HCT116 (cell line): ENCODE data around the gene PKD2. TPM values are rescaled to one million over a fixed set of nuclear protein-coding genes. Genes with fewer than 3 reads are reported as not detected.

Experiments used
- ATAC-seq: fragments of 200-7000 bp; cut with Tn5 transposase; 2 replicates; pipeline ENCODE4 v1.9.1; 2020; ENCODE audit warnings: mild to moderate bottlenecking, moderate library complexity
- BruUV-seq: library from RNA; stranded (reverse); fragments of 400-500 nt; replicated peaks from 2 replicates; lab custom pipeline; 2021; lab: Mats Ljungman, UMichigan
- CTCF ChIA-PET: fragments of 300-600 bp; sonication (Branson Sonifier 250); formaldehyde crosslinking; loops from one replicate; lab custom pipeline; 2021; ENCODE audit warnings: antibody characterized with exemption; lab: Charles Lee
- POLR2A ChIA-PET: fragments of 300-600, 350-600 bp; sonication (Branson Sonifier 250); formaldehyde crosslinking; loops from one replicate; lab custom pipeline; 2021; ENCODE audit warnings: antibody characterized with exemption; lab: Charles Lee
- RAD21 ChIA-PET, 2 experiments: fragments of 300-600 bp; sonication (Branson Sonifier 250); formaldehyde crosslinking; loops; one replicate each; lab custom pipeline; 2023; ENCODE audit warnings: low total read pairs in 2 of 2; ENCODE audit not compliant: uncharacterized antibody in 2 of 2, unreplicated experiment in 2 of 2, low non-redundant PET in 1 of 2; lab: Charles Lee
- DNase-seq: peaks from one replicate; pipeline ENCODE4 v3.0.0-alpha.2; 2010; ENCODE audit warnings: low read depth, low spot score
- H2AFZ ChIP-seq: fragments of 200-600 bp; shearing (Covaris generic), sonication (generic); 2 replicates; pipeline ENCODE4 v1.6.1; 2017; ENCODE audit warnings: low read depth, mixed run types, mixed read lengths, antibody characterized with exemption, low read length; ENCODE audit not compliant: poor library complexity, severe bottlenecking
- H3K27ac ChIP-seq: 2 replicates; pipeline ENCODE4 v1.5.1; 2012; ENCODE audit warnings: low read depth, low read length
- H3K27me3 ChIP-seq: fragments of 200-600 bp; sonication (generic); 2 replicates; pipeline ENCODE4 v1.6.1; 2016; ENCODE audit warnings: mixed run types, low read length, mixed read lengths; ENCODE audit not compliant: insufficient read depth
- H3K36me3 ChIP-seq, 2 experiments: fragments of 200-500 bp in 1 of 2; fragments of 200-600 bp in 1 of 2; sonication (Bioruptor generic) in 1 of 2; sonication (generic) in 1 of 2; 2 replicates each; pipeline versions ENCODE4 v1.5.1 to v1.6.1; 2014 to 2016; ENCODE audit warnings: low read length in 2 of 2, inconsistent platforms in 1 of 2, mixed read lengths in 1 of 2, mixed run types in 1 of 2; ENCODE audit not compliant: insufficient read depth in 2 of 2, control insufficient read depth in 1 of 2
- H3K4me1 ChIP-seq, 2 experiments: fragments of 200-600 bp in 1 of 2; sonication (generic) in 1 of 2; 2 replicates each; pipeline versions ENCODE4 v1.5.1 to v1.6.1; 2012 to 2017; ENCODE audit warnings: low read length in 2 of 2, inconsistent platforms in 1 of 2, mild to moderate bottlenecking in 1 of 2, mixed read lengths in 1 of 2, mixed run types in 1 of 2, moderate library complexity in 1 of 2; ENCODE audit not compliant: insufficient read depth in 2 of 2, control insufficient read depth in 1 of 2
- H3K4me2 ChIP-seq: fragments of 200-600 bp; sonication (generic); 2 replicates; pipeline ENCODE4 v1.6.1; 2017; ENCODE audit warnings: mixed run types, low read length, mixed read lengths
- H3K4me3 ChIP-seq, 2 experiments: fragments of 200-600 bp in 1 of 2; sonication (generic) in 1 of 2; replicated peaks in 1 of 2; 2 replicates each; pipeline ENCODE4 v1.5.1; 2011 to 2016; ENCODE audit warnings: low read length in 2 of 2, control low read depth in 1 of 2, low read depth in 1 of 2, mild to moderate bottlenecking in 1 of 2, mixed read lengths in 1 of 2, mixed run types in 1 of 2
- H3K79me2 ChIP-seq: fragments of 200-600 bp; sonication (generic); 2 replicates; pipeline ENCODE4 v1.6.1; 2017; ENCODE audit warnings: mild to moderate bottlenecking, mixed run types, low read length, moderate library complexity, mixed read lengths; ENCODE audit not compliant: insufficient read depth
- H3K9ac ChIP-seq: fragments of 200-600 bp; sonication (generic); 2 replicates; pipeline ENCODE4 v1.6.1; 2016; ENCODE audit warnings: low read length, mixed read lengths
- H3K9me2 ChIP-seq: fragments of 200-600 bp; sonication (generic), shearing (Covaris generic); 2 replicates; pipeline ENCODE4 v1.6.1; 2017; ENCODE audit warnings: mixed run types, mild to moderate bottlenecking, moderate library complexity; ENCODE audit not compliant: insufficient read depth
- H3K9me3 ChIP-seq, 2 experiments: fragments of 200-500 bp in 1 of 2; fragments of 200-600 bp in 1 of 2; sonication (Bioruptor generic) in 1 of 2; sonication (generic) in 1 of 2; 2 replicates each; pipeline ENCODE4 v1.6.1; 2014 to 2017; ENCODE audit warnings: low read length in 2 of 2, mixed read lengths in 2 of 2, inconsistent platforms in 1 of 2, low read depth in 1 of 2, mild to moderate bottlenecking in 1 of 2, mixed run types in 1 of 2, moderate library complexity in 1 of 2; ENCODE audit not compliant: control insufficient read depth in 1 of 2, insufficient read depth in 1 of 2
- H4K20me1 ChIP-seq: fragments of 200-600 bp; sonication (generic), shearing (Covaris generic); 2 replicates; pipeline ENCODE4 v1.6.1; 2017; ENCODE audit warnings: mixed run types, mild to moderate bottlenecking, moderate library complexity; ENCODE audit not compliant: insufficient read depth
- CBX3 ChIP-seq: IDR thresholded peaks from 2 replicates; pipeline ENCODE4 v1.6.1; 2012; ENCODE audit warnings: low read depth
- CEBPB ChIP-seq: IDR thresholded peaks from 2 replicates; pipeline ENCODE4 v1.6.1; 2012; ENCODE audit warnings: low read depth
- EGR1 ChIP-seq: IDR thresholded peaks from 2 replicates; pipeline ENCODE4 v1.6.1; 2012; ENCODE audit warnings: low read depth
- POLR2A ChIP-seq: IDR thresholded peaks from 2 replicates; pipeline ENCODE4 v1.7.0; 2011; ENCODE audit warnings: borderline replicate concordance; ENCODE audit not compliant: insufficient read depth, insufficient read length; ENCODE audit errors: extremely low read depth
- POLR2AphosphoS5 ChIP-seq: IDR thresholded peaks from 2 replicates; pipeline ENCODE4 v1.6.1; 2011; ENCODE audit warnings: mild to moderate bottlenecking, low read depth, low read length, moderate library complexity
- REST ChIP-seq: IDR thresholded peaks from 2 replicates; pipeline ENCODE4 v1.6.1; 2012; ENCODE audit warnings: low read depth
- TCF7L2 ChIP-seq: IDR thresholded peaks from 2 replicates; pipeline ENCODE4 v1.7.0; 2011; ENCODE audit warnings: borderline replicate concordance, inconsistent platforms; ENCODE audit not compliant: insufficient read depth, insufficient read length; ENCODE audit errors: extremely low read depth
- YY1 ChIP-seq: IDR thresholded peaks from 2 replicates; pipeline ENCODE4 v1.6.1; 2011; ENCODE audit warnings: low read length, low read depth, moderate library complexity, mild to moderate bottlenecking; ENCODE audit not compliant: insufficient replicate concordance; ENCODE audit errors: extremely low read depth
- ZBTB33 ChIP-seq: IDR thresholded peaks from 2 replicates; pipeline ENCODE4 v1.6.1; 2011; ENCODE audit warnings: mild to moderate bottlenecking, low read length, moderate library complexity; ENCODE audit not compliant: insufficient replicate concordance; ENCODE audit errors: extremely low read depth
- ZNF274 ChIP-seq: fragments of 200-500 bp; sonication (Bioruptor generic); IDR thresholded peaks from 2 replicates; pipeline ENCODE4 v1.6.1; 2014; ENCODE audit warnings: mild to moderate bottlenecking, low read depth, low read length, inconsistent platforms
- intact Hi-C: fragments of 100-400 bp; cut with micrococcal nuclease; formaldehyde crosslinking; loops from 2 replicates; pipeline ENCODE4 v1.10.0; 2022
- total RNA-seq: library from RNA; stranded (reverse); gene quantifications from one replicate; pipeline ENCODE4 v1.2.1, GENCODE V29; 2021; ENCODE audit not compliant: unreplicated experiment
- TF ChIP-seq, protein P1 (sequence below), 3 experiments: fragments of 200-600 bp in 1 of 3; sonication (generic) in 1 of 3; IDR thresholded peaks in 2 of 3; conservative IDR thresholded peaks in 1 of 3; 2 replicates each; pipeline ENCODE4 v1.5.1; 2012 to 2017; ENCODE audit warnings: low read depth in 2 of 3, low read length in 2 of 3, antibody characterized with exemption in 1 of 3, borderline replicate concordance in 1 of 3, control low read depth in 1 of 3, mild to moderate bottlenecking in 1 of 3, mixed read lengths in 1 of 3, mixed run types in 1 of 3, moderate library complexity in 1 of 3; ENCODE audit not compliant: insufficient read depth in 1 of 3

The PKD2 gene
- total RNA-seq, 1 experiment from 2014 or later = 10.1 TPM

- Histone ChIP-seq H3K36me3 (peaks cover 0 to 7% of the 10 kb centered on the region in 2 experiments; a peak in 2 of 4 replicates), H3K9me3 (no peaks in the 10 kb centered on the region), H3K4me3 (no peak overlapping the region), H2AFZ (no peak overlapping the region), H4K20me1 (no peaks in the 10 kb centered on the region)
- intact Hi-C loops = no loop called here
- CTCF ChIA-PET = no interaction called here
- DNase-seq = no peak
- RAD21 ChIA-PET = no interaction called here
- POLR2A ChIA-PET = no interaction called here
- no TSS peak for BruUV-seq
- TF ChIP-seq CBX3 (no peak), CEBPB (no peak)
- TF ChIP-seq, protein P1, sequence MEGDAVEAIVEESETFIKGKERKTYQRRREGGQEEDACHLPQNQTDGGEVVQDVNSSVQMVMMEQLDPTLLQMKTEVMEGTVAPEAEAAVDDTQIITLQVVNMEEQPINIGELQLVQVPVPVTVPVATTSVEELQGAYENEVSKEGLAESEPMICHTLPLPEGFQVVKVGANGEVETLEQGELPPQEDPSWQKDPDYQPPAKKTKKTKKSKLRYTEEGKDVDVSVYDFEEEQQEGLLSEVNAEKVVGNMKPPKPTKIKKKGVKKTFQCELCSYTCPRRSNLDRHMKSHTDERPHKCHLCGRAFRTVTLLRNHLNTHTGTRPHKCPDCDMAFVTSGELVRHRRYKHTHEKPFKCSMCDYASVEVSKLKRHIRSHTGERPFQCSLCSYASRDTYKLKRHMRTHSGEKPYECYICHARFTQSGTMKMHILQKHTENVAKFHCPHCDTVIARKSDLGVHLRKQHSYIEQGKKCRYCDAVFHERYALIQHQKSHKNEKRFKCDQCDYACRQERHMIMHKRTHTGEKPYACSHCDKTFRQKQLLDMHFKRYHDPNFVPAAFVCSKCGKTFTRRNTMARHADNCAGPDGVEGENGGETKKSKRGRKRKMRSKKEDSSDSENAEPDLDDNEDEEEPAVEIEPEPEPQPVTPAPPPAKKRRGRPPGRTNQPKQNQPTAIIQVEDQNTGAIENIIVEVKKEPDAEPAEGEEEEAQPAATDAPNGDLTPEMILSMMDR (IDR thresholded peaks at IDR 0.05 in 2 of 3, conservative IDR thresholded peaks at IDR 0.05 in 1 of 3; ENCODE audit: borderline replicate concordance in 1 of 3, insufficient read depth in 1 of 3, low read depth in 2 of 3, low read length in 2 of 3) = no peak
- TF ChIP-seq, all 23 proteins: peak for 0
- Histone ChIP-seq H3K79me2 (no peaks in the 10 kb centered on the region), H3K4me2 (no peak overlapping the region), H3K9me2 (no peaks in the 10 kb centered on the region), H3K27ac (no peak overlapping the region), H3K9ac (no peak overlapping the region), H3K27me3 (no peaks in the 10 kb centered on the region), H3K4me1 (no peaks in the 10 kb centered on the region)
- ATAC-seq = no peak
Measured at GRCh38 chr4:88077911-88078524, 70.6 kb downstream of the PKD2 start.

- Histone ChIP-seq H2AFZ (no peak overlapping the region), H4K20me1 (no peaks in the 10 kb centered on the region), H3K9ac (no peak overlapping the region), H3K4me3 (no peak overlapping the region), H3K9me2 (no peaks in the 10 kb centered on the region), H3K79me2 (no peaks in the 10 kb centered on the region), H3K36me3 (peaks cover 0 to 7% of the 10 kb centered on the region in 2 experiments; a peak in 2 of 4 replicates), H3K27me3 (no peaks in the 10 kb centered on the region), H3K4me2 (no peak overlapping the region), H3K9me3 (no peaks in the 10 kb centered on the region), H3K27ac (no peak overlapping the region), H3K4me1 (no peaks in the 10 kb centered on the region)
- ATAC-seq = no peak
- intact Hi-C loops = no loop called here
- no peak for DNase-seq
- BruUV-seq = no TSS peak
- RAD21 ChIA-PET = no interaction called here
- CTCF ChIA-PET = no interaction called here
- POLR2A ChIA-PET = no interaction called here
- TF ChIP-seq POLR2AphosphoS5 = no peak
- TF ChIP-seq ZBTB33 = no peak
- TF ChIP-seq TCF7L2 = no peak
- no peak for TF ChIP-seq REST
- no peak for TF ChIP-seq EGR1
- TF ChIP-seq POLR2A = no peak
- TF ChIP-seq YY1 = no peak
- no peak for TF ChIP-seq ZNF274
- TF ChIP-seq CEBPB = no peak
Measured at GRCh38 chr4:88078579-88078978, 71.1 kb downstream of the PKD2 start.
